Activated T-helper 1 cell treated with anti-CD3 and anti-CD28 coated beads, Interleukin-12 subunit alpha, Interleukin-12 subunit beta, Interleukin-2, Interleukin-4 antibody, amounts not matched to agents 30 ng/mL and 10 ng/mL and 1 ng/mL, durations not matched to agents 14 hours and 24 hours and 36 hours (primary cell): ENCODE results near the gene SAXO1. TPM values are rescaled to one million over a fixed set of nuclear protein-coding genes. Genes with fewer than 3 reads are reported as not detected.

Experiments
- DNase-seq: peaks from one replicate; pipeline ENCODE4 v3.0.0; 2021; ENCODE audit warnings: low spot score
- H3K27ac Mint-ChIP-seq: one replicate; pipeline ENCODE4 v1.8.0; 2021; ENCODE audit warnings: mild to moderate bottlenecking, mixed read lengths
- H3K27me3 Mint-ChIP-seq: one replicate; pipeline ENCODE4 v1.8.0; 2022; ENCODE audit warnings: mild to moderate bottlenecking, moderate library complexity, mixed read lengths; ENCODE audit not compliant: insufficient read depth
- H3K36me3 Mint-ChIP-seq: one replicate; pipeline ENCODE4 v1.8.0; 2021; ENCODE audit warnings: low read depth, mixed read lengths
- H3K4me1 Mint-ChIP-seq: one replicate; pipeline ENCODE4 v1.8.0; 2021; ENCODE audit warnings: low read depth, mixed read lengths
- H3K4me3 Mint-ChIP-seq: one replicate; pipeline ENCODE4 v1.8.0; 2021; ENCODE audit warnings: mild to moderate bottlenecking, moderate library complexity, mixed read lengths
- H3K9me3 Mint-ChIP-seq: one replicate; pipeline ENCODE4 v1.8.0; 2021; ENCODE audit warnings: mixed read lengths
- intact Hi-C: fragments of 100-400 bp; cut with micrococcal nuclease; formaldehyde crosslinking; loops from one replicate; pipeline ENCODE4 v1.15.1; 2024
- total RNA-seq: library from RNA; stranded (reverse); gene quantifications from 2 replicates; pipeline ENCODE4 v1.2.3, GENCODE V29; 2022

SAXO1 gene, protein sequence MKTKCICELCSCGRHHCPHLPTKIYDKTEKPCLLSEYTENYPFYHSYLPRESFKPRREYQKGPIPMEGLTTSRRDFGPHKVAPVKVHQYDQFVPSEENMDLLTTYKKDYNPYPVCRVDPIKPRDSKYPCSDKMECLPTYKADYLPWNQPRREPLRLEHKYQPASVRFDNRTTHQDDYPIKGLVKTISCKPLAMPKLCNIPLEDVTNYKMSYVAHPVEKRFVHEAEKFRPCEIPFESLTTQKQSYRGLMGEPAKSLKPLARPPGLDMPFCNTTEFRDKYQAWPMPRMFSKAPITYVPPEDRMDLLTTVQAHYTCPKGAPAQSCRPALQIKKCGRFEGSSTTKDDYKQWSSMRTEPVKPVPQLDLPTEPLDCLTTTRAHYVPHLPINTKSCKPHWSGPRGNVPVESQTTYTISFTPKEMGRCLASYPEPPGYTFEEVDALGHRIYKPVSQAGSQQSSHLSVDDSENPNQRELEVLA
- total RNA-seq = not detected in 2 replicates

DNA sequence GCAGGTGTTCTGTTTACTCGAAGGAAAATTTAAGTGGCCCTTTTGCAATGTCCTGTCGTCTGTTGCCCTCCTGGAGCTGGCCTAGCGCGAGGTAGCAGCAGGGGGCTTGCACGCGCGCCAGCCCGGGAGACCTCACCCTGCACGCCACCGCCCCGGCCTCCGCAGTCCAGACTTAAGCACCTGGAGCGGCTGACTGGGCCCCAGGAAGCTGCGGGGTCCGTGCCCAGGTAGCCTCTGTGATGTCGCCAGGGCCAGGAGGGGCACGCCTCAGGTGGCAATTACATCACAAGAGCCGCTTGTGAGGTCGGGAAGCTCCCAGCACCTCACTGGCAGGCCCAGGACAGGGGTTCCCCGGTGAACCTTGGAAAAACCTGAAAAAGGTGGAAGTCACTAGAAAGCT, at the start of gene SAXO1:
TSS of gene SAXO1 (minus strand) at position 195 of the 400 bp plus-strand sequence. CDS start 301 bp downstream, outside the sequence.
- H3K27me3 Mint-ChIP-seq = peaks cover 9% of the 10 kb centered on the region
- no peak for DNase-seq
- no peaks in the 10 kb centered on the region for H3K9me3 Mint-ChIP-seq
- no peaks in the 10 kb centered on the region for H3K36me3 Mint-ChIP-seq
- no peaks in the 10 kb centered on the region for H3K4me1 Mint-ChIP-seq
- H3K4me3 Mint-ChIP-seq = no peak within 1 kb of the TSS
- intact Hi-C loops = no loop called here
- no peak within 1 kb of the TSS for H3K27ac Mint-ChIP-seq

DNA sequence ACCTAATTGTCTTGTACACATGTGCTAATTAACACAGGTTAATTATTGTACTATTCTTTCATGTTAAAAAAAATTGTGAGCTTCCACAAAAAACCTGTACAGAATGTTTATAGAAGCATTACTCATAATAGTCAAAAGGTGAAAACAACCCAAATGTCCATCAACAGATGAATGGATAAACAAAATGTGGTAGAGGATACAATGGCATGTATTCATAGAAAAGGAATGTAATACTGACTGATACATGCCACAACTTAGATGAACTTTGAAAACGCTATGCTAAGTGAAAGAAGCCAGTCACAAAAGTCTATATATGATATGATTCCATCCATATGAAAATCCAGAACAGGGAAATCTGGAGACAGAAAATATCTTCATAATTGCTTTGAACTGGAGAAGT, 41.8 kb upstream of the SAXO1 start:
- Mint-ChIP-seq H3K27ac (no peak overlapping the region), H3K4me3 (no peak overlapping the region), H3K36me3 (peaks cover 36% of the 10 kb centered on the region), H3K27me3 (no peaks in the 10 kb centered on the region), H3K4me1 (no peaks in the 10 kb centered on the region), H3K9me3 (no peaks in the 10 kb centered on the region)
- intact Hi-C loops = no loop called here
- no peak for DNase-seq

DNA sequence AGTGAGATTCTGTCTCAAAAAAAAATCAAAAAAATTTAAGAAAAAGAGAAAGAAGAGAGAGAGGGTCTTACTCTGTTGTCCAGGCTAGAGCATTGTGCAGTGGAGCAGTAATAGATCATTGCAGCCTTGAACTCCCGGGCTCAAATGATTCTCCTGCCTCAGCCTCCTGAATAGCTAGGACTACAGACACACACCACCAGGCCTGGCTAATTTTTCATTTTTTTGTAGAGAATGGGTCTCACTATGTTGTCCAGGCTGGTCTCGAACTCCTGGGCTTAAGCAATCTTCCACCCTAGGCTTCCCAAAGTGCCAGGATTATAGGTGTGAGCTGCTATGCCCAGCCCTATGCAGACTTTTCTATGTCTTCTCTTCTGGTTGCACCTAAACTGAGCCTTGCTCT, 41.2 kb upstream of the SAXO1 start:
- intact Hi-C loops = no loop called here
- no peaks in the 10 kb centered on the region for H3K27me3 Mint-ChIP-seq
- no peaks in the 10 kb centered on the region for H3K9me3 Mint-ChIP-seq
- H3K4me1 Mint-ChIP-seq = no peaks in the 10 kb centered on the region
- no peak for DNase-seq
- H3K36me3 Mint-ChIP-seq = peaks cover 38% of the 10 kb centered on the region
- no peak overlapping the region for H3K4me3 Mint-ChIP-seq
- H3K27ac Mint-ChIP-seq = no peak overlapping the region

DNA sequence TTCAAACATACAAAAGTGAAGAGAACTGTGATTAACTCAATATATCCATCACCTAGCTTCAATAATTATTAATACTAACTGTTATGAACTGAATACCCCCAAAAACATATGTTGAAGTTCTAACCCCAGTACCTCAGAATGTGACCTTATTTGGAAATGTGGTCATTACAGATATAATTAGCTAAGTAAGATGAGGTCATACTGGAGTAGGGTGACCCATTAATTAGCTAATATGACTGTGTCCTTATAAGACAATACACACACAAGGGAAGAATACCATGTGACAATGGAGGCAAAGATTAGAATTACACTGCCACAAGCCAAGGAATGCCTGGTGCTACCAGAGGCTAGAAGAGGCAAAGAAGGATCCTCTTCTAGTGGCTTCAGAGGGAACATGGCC, 24.0 kb upstream of the SAXO1 start:
- no peaks in the 10 kb centered on the region for H3K27me3 Mint-ChIP-seq
- H3K4me3 Mint-ChIP-seq = no peak overlapping the region
- no peaks in the 10 kb centered on the region for H3K9me3 Mint-ChIP-seq
- H3K36me3 Mint-ChIP-seq = peaks cover 61% of the 10 kb centered on the region
- intact Hi-C loops = no loop called here
- DNase-seq = no peak
- H3K4me1 Mint-ChIP-seq = peaks cover 5% of the 10 kb centered on the region
- H3K27ac Mint-ChIP-seq = no peak overlapping the region

DNA sequence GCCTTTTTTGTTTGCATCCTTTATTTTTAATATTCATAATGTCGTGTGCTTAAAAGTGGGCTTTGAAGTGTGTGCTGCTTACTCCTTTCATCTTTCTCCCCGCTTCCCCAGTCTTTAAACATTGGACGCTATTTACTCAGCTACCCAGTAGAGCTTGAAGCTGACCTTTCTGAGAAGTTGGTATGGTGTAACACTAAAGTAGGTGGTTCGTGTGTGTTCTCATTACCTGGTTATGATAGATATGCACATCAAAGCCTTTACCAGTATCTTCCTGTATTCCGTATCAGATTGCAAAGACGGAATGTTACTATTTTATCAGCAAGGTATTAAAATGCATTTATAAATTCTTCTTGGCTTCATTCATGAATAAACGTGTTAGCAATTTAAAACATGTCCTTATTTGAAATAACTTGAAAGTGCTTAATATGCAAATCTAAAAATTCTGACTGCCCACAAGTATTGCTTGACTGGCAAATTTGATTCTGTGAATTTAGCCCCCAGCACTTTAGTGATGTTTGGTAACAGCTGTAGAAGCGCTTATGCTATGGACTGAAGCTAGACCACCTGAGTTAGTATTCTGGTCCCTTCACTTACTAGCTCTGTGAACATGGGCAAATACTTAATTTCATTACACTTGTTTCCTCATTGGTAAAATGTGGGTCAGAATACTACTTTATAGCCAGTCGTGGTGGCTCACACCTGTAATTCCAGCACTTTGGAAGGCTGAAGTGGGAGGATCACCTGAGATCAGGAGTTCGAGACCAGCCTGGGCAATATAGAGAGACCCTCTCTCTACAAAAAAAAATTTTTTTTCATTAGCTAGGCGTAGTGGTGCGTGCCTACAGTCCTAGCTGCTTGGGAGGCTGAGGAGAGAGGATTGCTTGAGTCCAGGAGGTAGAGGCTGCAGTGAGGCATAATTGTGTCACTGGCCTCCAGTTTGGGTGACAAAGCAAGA, 17.9 kb upstream of the SAXO1 start:
- H3K36me3 Mint-ChIP-seq = peaks cover 9% of the 10 kb centered on the region
- DNase-seq = no peak
- H3K4me3 Mint-ChIP-seq = peak overlapping the region; percentile 96
- no peaks in the 10 kb centered on the region for H3K27me3 Mint-ChIP-seq
- H3K27ac Mint-ChIP-seq = peak overlapping the region; percentile 89
- intact Hi-C loops = no loop called here
- no peaks in the 10 kb centered on the region for H3K9me3 Mint-ChIP-seq
- H3K4me1 Mint-ChIP-seq = peaks cover 43% of the 10 kb centered on the region

DNA sequence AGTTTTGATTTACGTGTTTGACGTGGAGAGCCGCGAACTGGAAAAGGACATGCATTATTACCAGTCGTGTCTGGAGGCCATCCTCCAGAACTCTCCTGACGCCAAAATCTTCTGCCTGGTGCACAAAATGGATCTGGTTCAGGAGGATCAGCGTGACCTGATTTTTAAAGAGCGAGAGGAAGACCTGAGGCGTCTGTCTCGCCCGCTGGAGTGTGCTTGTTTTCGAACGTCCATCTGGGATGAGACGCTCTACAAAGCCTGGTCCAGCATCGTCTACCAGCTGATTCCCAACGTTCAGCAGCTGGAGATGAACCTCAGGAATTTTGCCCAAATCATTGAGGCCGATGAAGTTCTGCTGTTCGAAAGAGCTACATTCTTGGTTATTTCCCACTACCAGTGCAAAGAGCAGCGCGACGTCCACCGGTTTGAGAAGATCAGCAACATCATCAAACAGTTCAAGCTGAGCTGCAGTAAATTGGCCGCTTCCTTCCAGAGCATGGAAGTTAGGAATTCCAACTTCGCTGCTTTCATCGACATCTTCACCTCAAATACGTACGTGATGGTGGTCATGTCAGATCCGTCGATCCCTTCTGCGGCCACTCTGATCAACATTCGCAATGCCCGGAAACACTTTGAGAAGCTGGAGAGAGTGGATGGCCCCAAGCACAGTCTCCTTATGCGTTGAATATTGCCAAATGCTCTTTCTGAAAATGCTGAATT, 17.1 kb upstream of the SAXO1 start:
- no peak for DNase-seq
- Mint-ChIP-seq H3K27ac (peak overlapping the region; percentile 89), H3K36me3 (peaks cover 7% of the 10 kb centered on the region), H3K4me1 (peaks cover 43% of the 10 kb centered on the region), H3K4me3 (peak overlapping the region; percentile 96), H3K27me3 (no peaks in the 10 kb centered on the region), H3K9me3 (no peaks in the 10 kb centered on the region)
- intact Hi-C loops = loop anchor here (1.0 kb wide), 10 partner anchors 52 to 407 kb away; partner anchors contain the start of genes DENND4C, HAUS6, PLIN2 and RPS6

DNA sequence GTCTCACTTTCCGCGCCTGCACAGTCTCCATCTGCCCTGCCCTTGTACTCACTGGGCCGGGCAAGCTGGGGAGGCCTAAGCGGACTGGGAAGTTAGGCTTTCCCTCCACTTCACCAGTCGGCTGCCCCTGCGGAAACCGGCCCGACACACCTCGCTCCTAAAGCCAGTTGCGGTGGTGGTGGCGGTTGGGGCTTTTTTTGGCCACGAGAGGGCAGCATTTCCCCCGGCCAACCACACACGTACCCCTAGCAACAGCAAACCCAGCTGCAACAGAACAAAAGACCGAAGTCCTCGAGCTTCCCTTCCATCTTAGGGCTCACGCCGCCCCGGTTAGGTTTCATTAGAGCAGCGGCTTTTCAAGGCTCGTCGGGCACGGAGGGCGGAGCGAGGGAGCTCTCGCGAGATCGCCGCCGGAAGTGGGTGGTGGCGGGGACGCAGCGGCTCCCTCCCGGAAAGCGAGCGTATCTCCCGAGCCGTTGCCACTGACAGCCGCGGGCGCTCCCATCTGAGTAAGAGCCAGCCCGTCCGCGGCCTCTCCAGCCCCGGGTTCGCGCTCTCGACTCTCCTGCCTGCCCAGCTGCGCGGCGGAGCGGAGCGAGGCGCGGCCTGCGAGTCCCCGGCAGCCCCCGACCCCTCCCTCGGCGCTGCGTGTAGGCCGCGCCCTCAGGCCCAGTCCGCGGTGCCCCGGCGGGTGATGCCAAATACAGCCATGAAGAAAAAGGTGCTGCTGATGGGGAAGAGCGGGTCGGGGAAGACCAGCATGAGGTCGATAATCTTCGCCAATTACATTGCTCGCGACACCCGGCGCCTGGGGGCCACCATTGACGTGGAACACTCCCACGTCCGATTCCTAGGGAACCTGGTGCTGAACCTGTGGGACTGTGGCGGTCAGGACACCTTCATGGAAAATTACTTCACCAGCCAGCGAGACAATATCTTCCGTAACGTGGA, 16.2 kb upstream of the SAXO1 start, which contains the start of gene RRAGA:
TSS of gene RRAGA (plus strand) at position 462 of the 951 bp plus-strand sequence. CDS start at position 695, 233 bp downstream.
- intact Hi-C loops = loop anchor here (1.0 kb wide), 10 partner anchors 53 to 408 kb away; partner anchors contain the start of genes DENND4C, HAUS6, PLIN2 and RPS6
- peaks cover under 1% of the 10 kb centered on the region for H3K27me3 Mint-ChIP-seq
- peak within 1 kb of the TSS; percentile 99 for H3K27ac Mint-ChIP-seq
- peak within 1 kb of the TSS; percentile 96 for H3K4me3 Mint-ChIP-seq
- H3K4me1 Mint-ChIP-seq = peaks cover 43% of the 10 kb centered on the region
- no peaks in the 10 kb centered on the region for H3K9me3 Mint-ChIP-seq
- peak; percentile 92 for DNase-seq
- peaks cover 7% of the 10 kb centered on the region for H3K36me3 Mint-ChIP-seq

DNA sequence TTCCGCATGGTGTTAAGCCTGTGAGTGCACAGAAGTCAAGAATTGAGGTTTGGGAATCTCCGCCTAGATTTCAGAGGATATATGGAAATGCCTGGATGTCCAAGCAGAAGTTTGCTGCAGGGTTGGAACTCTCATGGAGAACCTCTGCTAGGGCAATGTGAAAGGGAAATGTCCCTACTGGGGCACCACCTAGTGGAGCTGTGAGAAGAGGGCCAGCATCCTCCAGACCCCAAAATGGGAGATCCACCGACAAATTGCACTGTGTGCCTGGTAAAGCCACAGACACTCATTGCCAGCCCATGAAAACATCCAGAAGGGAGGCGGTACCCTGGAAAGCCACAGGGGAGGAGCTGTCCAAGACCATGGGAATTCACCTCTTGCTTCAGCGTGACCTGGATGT, 3.6 kb upstream of the SAXO1 start:
- H3K4me3 Mint-ChIP-seq = no peak overlapping the region
- intact Hi-C loops = no loop called here
- DNase-seq = no peak
- H3K9me3 Mint-ChIP-seq = no peaks in the 10 kb centered on the region
- H3K4me1 Mint-ChIP-seq = no peaks in the 10 kb centered on the region
- H3K27me3 Mint-ChIP-seq = peaks cover 5% of the 10 kb centered on the region
- no peak overlapping the region for H3K27ac Mint-ChIP-seq
- H3K36me3 Mint-ChIP-seq = no peaks in the 10 kb centered on the region

DNA sequence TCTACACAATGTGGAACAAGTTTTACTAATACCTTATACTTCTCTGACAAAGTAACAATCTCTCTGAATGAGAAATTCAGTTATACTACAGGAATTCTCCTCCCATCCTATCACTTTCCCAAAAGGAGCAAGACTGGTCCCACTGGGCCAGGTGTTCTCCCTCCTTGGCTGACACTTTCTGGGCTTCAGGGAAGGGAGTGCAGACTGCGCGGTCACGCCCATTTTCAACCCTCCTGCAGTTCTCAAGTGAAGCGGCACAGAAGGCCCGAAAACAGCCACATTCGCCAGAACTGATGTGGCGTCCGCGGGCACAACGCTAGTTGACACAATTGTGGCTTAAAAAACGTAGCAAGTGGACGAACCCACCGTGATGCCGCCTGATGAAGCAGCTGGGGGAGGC, 603 bp downstream of the SAXO1 start:
- Mint-ChIP-seq H3K36me3 (no peaks in the 10 kb centered on the region), H3K4me1 (no peaks in the 10 kb centered on the region), H3K4me3 (no peak overlapping the region), H3K27ac (no peak overlapping the region), H3K27me3 (peaks cover 9% of the 10 kb centered on the region), H3K9me3 (no peaks in the 10 kb centered on the region)
- DNase-seq = no peak
- intact Hi-C loops = no loop called here

DNA sequence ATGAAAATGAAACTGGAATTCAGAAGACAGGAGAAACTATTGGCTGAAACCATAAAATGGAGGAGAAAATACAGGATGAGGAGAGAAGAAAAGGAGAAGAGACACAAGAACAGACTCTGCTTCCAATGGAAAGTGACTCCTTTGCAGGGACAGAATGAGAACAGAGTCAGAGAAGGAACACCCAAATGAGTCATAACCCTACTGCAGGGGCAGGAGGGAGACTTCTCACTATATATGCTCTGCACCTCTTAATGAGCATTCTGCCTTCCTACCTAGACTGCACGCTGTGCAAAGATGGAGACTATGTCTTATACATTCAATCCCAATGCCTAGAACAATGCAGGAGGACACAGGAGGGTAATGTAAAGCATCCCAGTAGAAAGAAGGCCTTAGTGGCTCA, 2.1 kb downstream of the SAXO1 start:
- DNase-seq = no peak
- Mint-ChIP-seq H3K36me3 (no peaks in the 10 kb centered on the region), H3K9me3 (no peaks in the 10 kb centered on the region), H3K27ac (no peak overlapping the region), H3K27me3 (peaks cover 9% of the 10 kb centered on the region), H3K4me1 (peaks cover 13% of the 10 kb centered on the region), H3K4me3 (no peak overlapping the region)
- intact Hi-C loops = no loop called here

DNA sequence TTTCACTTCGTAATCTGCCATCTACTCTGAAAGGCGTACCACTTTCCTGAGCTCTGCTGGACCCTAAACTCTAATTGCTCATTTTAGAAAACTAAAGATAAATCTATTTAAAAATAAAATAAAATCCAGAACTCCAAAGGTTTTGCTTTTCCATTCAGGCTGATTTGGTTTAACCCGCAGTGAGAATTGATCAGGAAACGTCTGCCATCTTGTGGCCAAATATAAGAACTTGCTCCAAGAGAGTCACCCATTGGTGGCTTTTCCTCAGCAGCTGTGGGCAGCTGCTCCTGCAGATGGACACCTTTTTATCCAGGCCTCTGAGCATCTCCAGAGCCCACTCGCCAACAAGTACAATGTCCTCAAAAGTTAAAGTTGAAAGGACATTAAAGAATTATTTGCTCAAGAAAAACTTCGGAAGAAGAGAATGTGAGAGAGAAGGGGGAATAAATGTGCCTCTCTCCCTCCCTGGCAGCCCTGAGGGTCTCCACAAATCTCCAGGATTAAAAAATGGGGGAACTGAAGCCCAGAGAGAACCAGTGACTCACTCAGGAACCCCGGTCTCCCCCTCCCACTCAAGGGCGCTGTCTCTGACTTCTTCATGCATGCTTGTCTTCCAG, 4.1 kb downstream of the SAXO1 start:
- peak; percentile 16 for DNase-seq
- no peak overlapping the region for H3K27ac Mint-ChIP-seq
- peaks cover 15% of the 10 kb centered on the region for H3K27me3 Mint-ChIP-seq
- peaks cover 13% of the 10 kb centered on the region for H3K4me1 Mint-ChIP-seq
- no peaks in the 10 kb centered on the region for H3K36me3 Mint-ChIP-seq
- H3K4me3 Mint-ChIP-seq = no peak overlapping the region
- no peaks in the 10 kb centered on the region for H3K9me3 Mint-ChIP-seq
- intact Hi-C loops = loop anchor here (1.0 to 10.0 kb wide), 6 partner anchors 145 to 1497 kb away; no protein-coding TSS in a partner anchor
